Kidney (tissue), 14 donors: ENCODE data around the gene SS18L1. TPM values are rescaled to one million over a fixed set of nuclear protein-coding genes. Genes with fewer than 3 reads are reported as not detected.
A peak's percentile ranks its signal among the peaks of the same experiment; 100 is the strongest.

Source experiments
- DNase-seq, 5 donors: peaks; one replicate each; pipeline ENCODE4 v3.0.0-alpha.2; 2013 to 2020
- FAIRE-seq: peaks from 2 replicates; lab custom pipeline; 2012; peaks lifted over from hg19 to GRCh38; lab: Jason Lieb, UNC
- H3K27ac ChIP-seq, 2 donors: one replicate each; pipeline ENCODE4 v1.7.0; 2013; ENCODE audit warnings: low read depth in 2 of 2, low read length in 2 of 2, inconsistent platforms in 1 of 2
- H3K27me3 ChIP-seq: one replicate; pipeline ENCODE4 v1.7.1; 2013; ENCODE audit warnings: low read length, inconsistent platforms; ENCODE audit not compliant: control insufficient read depth, insufficient read depth
- H3K36me3 ChIP-seq, 3 donors: one replicate each; pipeline versions ENCODE4 v1.7.0 to v1.7.1; 2013; ENCODE audit warnings: low read length in 3 of 3, control low read depth in 1 of 3, inconsistent platforms in 1 of 3; ENCODE audit not compliant: insufficient read depth in 3 of 3, control insufficient read depth in 2 of 3
- H3K4me1 ChIP-seq, 3 donors: one replicate each; pipeline versions ENCODE4 v1.7.0 to v1.7.1; 2013; ENCODE audit warnings: low read length in 3 of 3, inconsistent platforms in 1 of 3, low read depth in 1 of 3; ENCODE audit not compliant: control insufficient read depth in 2 of 3, insufficient read depth in 2 of 3
- H3K4me3 ChIP-seq, 3 donors: one replicate each; pipeline versions ENCODE4 v1.7.0 to v1.8.1; 2013; ENCODE audit warnings: low read length in 3 of 3, control low read depth in 1 of 3, inconsistent platforms in 1 of 3
- H3K9ac ChIP-seq, 3 donors: one replicate each; pipeline versions ENCODE4 v1.7.0 to v1.7.1; 2013; ENCODE audit warnings: low read length in 3 of 3, control low read depth in 1 of 3, inconsistent platforms in 1 of 3
- H3K9me3 ChIP-seq, 3 donors: one replicate each; pipeline versions ENCODE4 v1.7.0 to v1.7.1; 2013; ENCODE audit warnings: low read length in 3 of 3, control low read depth in 1 of 3, inconsistent platforms in 1 of 3; ENCODE audit not compliant: control insufficient read depth in 2 of 3, insufficient read depth in 1 of 3
- CTCF ChIP-seq: IDR thresholded peaks from 3 replicates; pipeline ENCODE4 v1.5.1; 2012; ENCODE audit warnings: mild to moderate bottlenecking, moderate library complexity, borderline replicate concordance; ENCODE audit not compliant: insufficient read depth; ENCODE audit errors: extremely low read depth
- intact Hi-C: fragments of 100-400 bp; cut with DNase I; formaldehyde crosslinking; loops from one replicate; pipeline ENCODE4 v1.11.1; 2022
- polyA plus RNA-seq: library from polyadenylated mRNA; stranded (reverse); fragments of 350-450 nt; fragmentation: Illumina TruSeq; extraction: RNeasy Lipid Tissue Mini Kit (QIAGEN cat#74804); gene quantifications from one replicate; pipeline ENCODE4 v1.2.3, GENCODE V29; 2014; ENCODE audit warnings: low read depth, low replicate concordance; ENCODE audit not compliant: insufficient read depth
- total RNA-seq: library from RNA; stranded (reverse); fragmentation: NEBNext Ultra II Directional; extraction: Animal tissue kit (Norgen Biotek cat#: 25700); gene quantifications from one replicate; pipeline ENCODE4 v1.2.1, GENCODE V29; 2021
- donor health status: control.
- donor health status: control.
- donor health status: control.
- donor health status: control.
- donor health status: control.
- donor health status: DM: yes; HTN: yes; CAD: no.
- donor health status: Normal renal cell carcinoma (clear cell type).

The SS18L1 gene
- total and polyA plus RNA-seq, 2 donors from 2014 or later: 6.5 to 12.0 TPM

- no peaks in the 10 kb centered on the region for H3K9me3 ChIP-seq
- peaks cover 0 to 3% (median 2%) of the 10 kb centered on the region in 3 donors for H3K4me1 ChIP-seq
- DNase-seq (no peak), FAIRE-seq (no peak)
- no peak overlapping the region for H3K9ac ChIP-seq
- no peaks in the 10 kb centered on the region for H3K27me3 ChIP-seq
- H3K4me3 ChIP-seq: no peak overlapping the region
- no peak for TF ChIP-seq CTCF
- intact Hi-C loops: loop anchor here (10.0 kb wide), 2 partner anchors 69 to 119 kb away; partner anchors contain the start of gene TAF4
- H3K27ac ChIP-seq: no peak overlapping the region
- H3K36me3 ChIP-seq: peaks cover 12 to 70% (median 52%) of the 10 kb centered on the region in 3 donors
Measured at GRCh38 chr20:62133864-62134263, 9.7 kb upstream of the SS18L1 start.

- H3K4me3 ChIP-seq: no peak overlapping the region
- no peaks in the 10 kb centered on the region for H3K27me3 ChIP-seq
- H3K4me1 ChIP-seq: peaks cover 0 to 3% (median 2%) of the 10 kb centered on the region in 3 donors
- FAIRE-seq: no peak
- H3K9me3 ChIP-seq: no peaks in the 10 kb centered on the region
- no peak for TF ChIP-seq CTCF
- intact Hi-C loops: loop anchor here (10.0 kb wide), 2 partner anchors 70 to 120 kb away; partner anchors contain the start of gene TAF4
- peaks cover 19 to 70% (median 60%) of the 10 kb centered on the region in 3 donors for H3K36me3 ChIP-seq
- H3K27ac ChIP-seq: no peak overlapping the region
- peak in 1 of 5 donors; percentile 69 for DNase-seq
- no peak overlapping the region for H3K9ac ChIP-seq
Measured at GRCh38 chr20:62134735-62135231, 8.8 kb upstream of the SS18L1 start.

- no peak for TF ChIP-seq CTCF
- FAIRE-seq: no peak
- intact Hi-C loops: loop anchor here (10.0 kb wide), 2 partner anchors 71 to 121 kb away; partner anchors contain the start of gene TAF4
Measured at GRCh38 chr20:62135573-62136266, 7.8 kb upstream of the SS18L1 start.

More at GRCh38 chr20:62135573-62136266, 7.8 kb upstream of the SS18L1 start:
- H3K9ac ChIP-seq: no peak overlapping the region
- peaks cover 0 to 4% (median 0%) of the 10 kb centered on the region in 3 donors for H3K4me1 ChIP-seq
- no peak overlapping the region for H3K27ac ChIP-seq
- DNase-seq: no peak
- no peak overlapping the region for H3K4me3 ChIP-seq
- H3K27me3 ChIP-seq: no peaks in the 10 kb centered on the region
- H3K9me3 ChIP-seq: no peaks in the 10 kb centered on the region
- H3K36me3 ChIP-seq: peaks cover 17 to 69% (median 63%) of the 10 kb centered on the region in 3 donors
